HepG2 (cell line): Measurements from ENCODE around the gene LTK. TPM values are rescaled to one million over a fixed set of nuclear protein-coding genes. Genes with fewer than 3 reads are reported as not detected.

ENCODE experiments used
- ARID5B ChIP-seq: IDR thresholded peaks from 2 replicates; pipeline ENCODE4 v1.4.0; 2020; ENCODE audit warnings: mild to moderate bottlenecking, missing genetic modification reagents
- CBX1 ChIP-seq: IDR thresholded peaks from one replicate; pipeline ENCODE4 v1.6.1; 2016; ENCODE audit warnings: antibody characterized with exemption, low read depth
- CENPX ChIP-seq: sonication (generic); formaldehyde crosslinking; IDR thresholded peaks from 2 replicates; pipeline ENCODE4 v1.9.0; 2021; ENCODE audit warnings: mild to moderate bottlenecking, missing genetic modification reagents, moderate library complexity
- DMAP1 ChIP-seq: IDR thresholded peaks from 2 replicates; pipeline ENCODE4 v1.6.1; 2016
- DPF2 ChIP-seq: sonication (generic); formaldehyde crosslinking; IDR thresholded peaks from 2 replicates; pipeline ENCODE4 v1.4.0; 2020; ENCODE audit warnings: mild to moderate bottlenecking, low read depth, missing genetic modification reagents, borderline replicate concordance
- FOXJ3 ChIP-seq: sonication (generic); formaldehyde crosslinking; IDR thresholded peaks from 2 replicates; pipeline ENCODE4 v1.4.0; 2020; ENCODE audit warnings: missing genetic modification reagents, mild to moderate bottlenecking, borderline replicate concordance
- GMEB2 ChIP-seq: IDR thresholded peaks from 2 replicates; pipeline ENCODE4 v1.6.1; 2016; ENCODE audit warnings: missing biosample characterization, missing genetic modification reagents, low read depth
- GPN1 ChIP-seq: sonication (generic); formaldehyde crosslinking; IDR thresholded peaks from 2 replicates; pipeline ENCODE4 v1.5.1; 2020; ENCODE audit warnings: missing genetic modification reagents, borderline replicate concordance
- HNRNPL ChIP-seq: fragments of 200-400 bp; formaldehyde crosslinking; IDR thresholded peaks from 2 replicates; pipeline ENCODE4 v1.6.1; 2017; ENCODE audit warnings: mild to moderate bottlenecking, low read depth, low read length
- POLR2G ChIP-seq: fragments of 200-400 bp; formaldehyde crosslinking; IDR thresholded peaks from 2 replicates; pipeline ENCODE4 v1.6.1; 2018; ENCODE audit warnings: mild to moderate bottlenecking, low read depth, low read length, moderate library complexity
- RORA ChIP-seq: sonication (generic); formaldehyde crosslinking; IDR thresholded peaks from 2 replicates; pipeline ENCODE4 v1.5.0; 2020; ENCODE audit warnings: mild to moderate bottlenecking, missing genetic modification reagents, moderate library complexity
- TCF7L2 ChIP-seq: IDR thresholded peaks from 2 replicates; pipeline ENCODE4 v1.6.1; 2011; ENCODE audit warnings: mild to moderate bottlenecking, low read depth, low read length, moderate library complexity
- TSC22D2 ChIP-seq: sonication (generic); formaldehyde crosslinking; IDR thresholded peaks from 2 replicates; pipeline ENCODE4 v1.5.1; 2020; ENCODE audit warnings: missing genetic modification reagents, mild to moderate bottlenecking, borderline replicate concordance
- ZBTB1 ChIP-seq: sonication (generic); formaldehyde crosslinking; IDR thresholded peaks from 2 replicates; pipeline ENCODE4 v1.4.0; 2020; ENCODE audit warnings: missing genetic modification reagents, borderline replicate concordance
- ZNF441 ChIP-seq: sonication (generic); formaldehyde crosslinking; IDR thresholded peaks from 2 replicates; pipeline ENCODE4 v1.7.0; 2021; ENCODE audit warnings: missing genetic modification reagents, borderline replicate concordance
- ZNF556 ChIP-seq: sonication (generic); formaldehyde crosslinking; IDR thresholded peaks from 2 replicates; pipeline ENCODE4 v1.4.0; 2020; ENCODE audit warnings: mild to moderate bottlenecking, missing genetic modification reagents, borderline replicate concordance
- ZNF749 ChIP-seq: sonication (generic); formaldehyde crosslinking; IDR thresholded peaks from 2 replicates; pipeline ENCODE4 v1.8.0; 2022; ENCODE audit warnings: mild to moderate bottlenecking, missing genetic modification reagents, moderate library complexity, borderline replicate concordance
- polyA plus RNA-seq, 8 experiments: library from polyadenylated mRNA; depleted of rRNA in 3 of 8; stranded (reverse) in 7 of 8; unstranded in 1 of 8; fragments of >200 nt; fragmentation: Illumina TruSeq in 4 of 8; extraction: Trizol in 4 of 8; gene quantifications; 2 replicates each; pipeline versions ENCODE4 v1.2.1 to v1.2.3, GENCODE V29; 2011 to 2016; ENCODE audit warnings: low read depth in 4 of 8, missing spikeins in 1 of 8, mixed read lengths in 1 of 8; ENCODE audit not compliant: insufficient read depth in 1 of 8
- total RNA-seq, 5 experiments: library from RNA; depleted of rRNA; stranded (reverse); fragments of >200 nt; fragmentation: Illumina TruSeq; extraction: Trizol; gene quantifications; 2 replicates each; pipeline ENCODE4 v1.2.3, GENCODE V29; 2016; ENCODE audit warnings: low read depth in 1 of 5
- TF ChIP-seq, protein P1 (sequence below): sonication (generic); formaldehyde crosslinking; IDR thresholded peaks from 2 replicates; pipeline ENCODE4 v1.4.0; 2020; ENCODE audit warnings: missing genetic modification reagents
- TF ChIP-seq, protein P2 (sequence below): sonication (generic); formaldehyde crosslinking; IDR thresholded peaks from 2 replicates; pipeline ENCODE4 v1.5.0; 2020; ENCODE audit warnings: mild to moderate bottlenecking, missing genetic modification reagents

LTK gene
- total and polyA plus RNA-seq, 2 of the 13 experiments (the other 11 are each of a cell fraction or from before 2014, with no cell fraction given) = 0.01 TPM; not detected in 1

DNA sequence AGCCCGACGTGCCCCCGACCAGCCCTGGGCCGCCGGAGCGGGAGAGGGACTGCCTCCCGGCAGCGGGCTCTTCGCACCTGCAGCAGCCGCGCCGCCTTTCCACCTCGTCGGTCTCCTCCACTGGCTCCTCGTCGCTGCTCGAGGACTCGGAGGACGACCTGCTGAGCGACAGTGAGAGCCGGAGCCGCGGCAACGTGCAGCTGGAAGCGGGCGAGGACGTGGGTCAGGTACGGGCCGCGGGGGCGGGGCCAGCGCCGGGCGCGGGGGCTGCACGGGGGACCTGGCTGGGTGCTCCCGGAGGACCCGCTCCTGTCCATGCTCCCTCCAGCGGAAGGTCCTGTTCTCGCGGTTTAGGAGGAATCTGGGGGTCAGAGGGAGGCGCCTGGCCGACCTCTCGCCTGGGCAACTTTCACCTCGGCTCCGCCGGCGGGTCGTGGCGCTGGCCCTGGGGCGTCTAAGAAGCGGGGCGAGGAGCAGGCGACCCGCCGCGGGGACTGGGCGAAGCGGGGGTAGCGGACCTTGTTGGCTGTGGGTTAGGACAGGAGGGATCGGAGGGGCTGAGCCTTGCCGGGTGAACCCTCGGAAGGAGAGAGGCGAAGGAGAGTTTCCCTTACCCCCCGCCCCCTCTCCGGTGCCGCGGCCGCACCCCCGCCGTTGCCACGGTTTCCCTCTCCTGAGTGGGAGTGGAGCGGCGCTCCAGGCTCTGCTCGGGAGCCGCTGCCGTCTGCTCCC, 19.3 kb downstream of the LTK start (continued):
- TF ChIP-seq ZNF556 (CRISPR knock-in tag) = no peak
- 0 out of 2 replicates have a peak, but pooled peaks have one; percentile 48 for TF ChIP-seq TSC22D2 (CRISPR knock-in tag)
- no peak for TF ChIP-seq FOXJ3
- TF ChIP-seq GMEB2 (CRISPR knock-in tag) = no peak
- TF ChIP-seq, protein P1, sequence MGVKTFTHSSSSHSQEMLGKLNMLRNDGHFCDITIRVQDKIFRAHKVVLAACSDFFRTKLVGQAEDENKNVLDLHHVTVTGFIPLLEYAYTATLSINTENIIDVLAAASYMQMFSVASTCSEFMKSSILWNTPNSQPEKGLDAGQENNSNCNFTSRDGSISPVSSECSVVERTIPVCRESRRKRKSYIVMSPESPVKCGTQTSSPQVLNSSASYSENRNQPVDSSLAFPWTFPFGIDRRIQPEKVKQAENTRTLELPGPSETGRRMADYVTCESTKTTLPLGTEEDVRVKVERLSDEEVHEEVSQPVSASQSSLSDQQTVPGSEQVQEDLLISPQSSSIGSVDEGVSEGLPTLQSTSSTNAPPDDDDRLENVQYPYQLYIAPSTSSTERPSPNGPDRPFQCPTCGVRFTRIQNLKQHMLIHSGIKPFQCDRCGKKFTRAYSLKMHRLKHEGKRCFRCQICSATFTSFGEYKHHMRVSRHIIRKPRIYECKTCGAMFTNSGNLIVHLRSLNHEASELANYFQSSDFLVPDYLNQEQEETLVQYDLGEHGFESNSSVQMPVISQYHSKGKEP (CRISPR knock-in tag) = 0 out of 2 replicates have a peak, but pooled peaks have one; percentile 53
- no peak; the same call in 1 of the 2 replicates for TF ChIP-seq ZNF441 (CRISPR knock-in tag)
- no peak for TF ChIP-seq CBX1
- TF ChIP-seq ARID5B (CRISPR knock-in tag) = no peak
- no peak for TF ChIP-seq TCF7L2
- no peak for TF ChIP-seq DPF2 (CRISPR knock-in tag)
- TF ChIP-seq POLR2G = peak; percentile 47
- no peak for TF ChIP-seq CENPX (CRISPR knock-in tag)
- no peak for TF ChIP-seq ZBTB1 (CRISPR knock-in tag)
- TF ChIP-seq RORA (CRISPR knock-in tag) = no peak
- TF ChIP-seq, protein P2, sequence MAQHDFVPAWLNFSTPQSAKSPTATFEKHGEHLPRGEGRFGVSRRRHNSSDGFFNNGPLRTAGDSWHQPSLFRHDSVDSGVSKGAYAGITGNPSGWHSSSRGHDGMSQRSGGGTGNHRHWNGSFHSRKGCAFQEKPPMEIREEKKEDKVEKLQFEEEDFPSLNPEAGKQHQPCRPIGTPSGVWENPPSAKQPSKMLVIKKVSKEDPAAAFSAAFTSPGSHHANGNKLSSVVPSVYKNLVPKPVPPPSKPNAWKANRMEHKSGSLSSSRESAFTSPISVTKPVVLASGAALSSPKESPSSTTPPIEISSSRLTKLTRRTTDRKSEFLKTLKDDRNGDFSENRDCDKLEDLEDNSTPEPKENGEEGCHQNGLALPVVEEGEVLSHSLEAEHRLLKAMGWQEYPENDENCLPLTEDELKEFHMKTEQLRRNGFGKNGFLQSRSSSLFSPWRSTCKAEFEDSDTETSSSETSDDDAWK (CRISPR knock-in tag) = no peak
- TF ChIP-seq DMAP1 (CRISPR knock-in tag) = peak; percentile 44; the same call in 1 of the 2 replicates
- no peak for TF ChIP-seq HNRNPL
- no peak for TF ChIP-seq GPN1 (CRISPR knock-in tag)
- TF ChIP-seq ZNF749 (CRISPR knock-in tag) = no peak
